Right cardiac atrium (tissue), 5 donors: ENCODE data around the gene ALKBH5. TPM values are rescaled to one million over a fixed set of nuclear protein-coding genes. Genes with fewer than 3 reads are reported as not detected.

Experiments used
- ATAC-seq, 2 donors: fragments of 200-7000 bp; cut with Tn5 transposase; one replicate each; pipeline versions ENCODE4 v1.8.0 to v1.9.1; 2020; ENCODE audit warnings: moderate library complexity in 2 of 2, mild to moderate bottlenecking in 1 of 2
- DNase-seq, 3 donors: peaks; one replicate each; pipeline ENCODE4 v3.0.0-alpha.2; 2020
- H3K27ac ChIP-seq: one replicate; pipeline ENCODE4 v1.5.1; 2013; ENCODE audit warnings: mild to moderate bottlenecking, low read length, control low read depth, moderate library complexity
- H3K27me3 ChIP-seq: one replicate; pipeline ENCODE4 v1.6.1; 2013; ENCODE audit not compliant: control insufficient read depth, insufficient read depth
- H3K4me1 ChIP-seq: one replicate; pipeline ENCODE4 v1.6.1; 2013; ENCODE audit warnings: low read length; ENCODE audit not compliant: control insufficient read depth, insufficient read depth
- H3K4me3 ChIP-seq: one replicate; pipeline ENCODE4 v1.5.1; 2013; ENCODE audit warnings: low read length, control low read depth
- H3K9me3 ChIP-seq: one replicate; pipeline ENCODE4 v1.6.1; 2013; ENCODE audit warnings: low read length; ENCODE audit not compliant: control insufficient read depth
- WGBS: extraction: QIAGEN DNeasy Blood & Tissue Kit; methylation state at CpG from one replicate; pipeline ENCODE4 v1.1.7; 2013; 5-methylcytosine and 5-hydroxymethylcytosine counted together
- intact Hi-C, 4 donors: fragments of 100-400 bp; cut with DNase I; formaldehyde crosslinking; loops; one replicate each; pipeline versions ENCODE4 v1.11.0 to v1.14.0; 2022 to 2023
- polyA plus RNA-seq: library from polyadenylated mRNA; stranded (reverse); fragments of 200-250 nt; gene quantifications from one replicate; pipeline ENCODE4 v1.2.3, GENCODE V29; 2013
- total RNA-seq, 4 donors: library from RNA; stranded (reverse); fragmentation: NEBNext Ultra II Directional; extraction: Animal tissue kit (Norgen Biotek cat#: 25700); gene quantifications; one replicate each; pipeline ENCODE4 v1.2.1, GENCODE V29; 2021
- donor health status: healthy with polysubstance abuse.
- donor health status: DM: no; HTN: yes; CAD: no.
- donor health status: DM: no; HTN: no; CAD: no.
- donor health status: DM: no; HTN: yes; CAD: no; lungs with severe emphysema.
- donor health status: DM: yes; HTN: yes; CAD: no.

Gene ALKBH5
- total and polyA plus RNA-seq, 5 donors: 112 to 195 (median 183) TPM

- 77% methylated on average over 18 of the region's 18 CpGs for WGBS
- H3K4me1 ChIP-seq: no peaks in the 10 kb centered on the region
- peak in 1 of 3 donors; percentile 47 for DNase-seq
- no peaks in the 10 kb centered on the region for H3K27me3 ChIP-seq
- ATAC-seq: no peak
- intact Hi-C loops: loop anchor here in 1 of 4 donors (5.0 to 10.0 kb wide), 2 partner anchors 44 to 72 kb away; no protein-coding TSS in a partner anchor
- no peaks in the 10 kb centered on the region for H3K9me3 ChIP-seq
- no peak overlapping the region for H3K27ac ChIP-seq
- no peak overlapping the region for H3K4me3 ChIP-seq
These were observed 40.3 kb upstream of the ALKBH5 start for GRCh38 chr17:18143044-18143936.

- H3K27me3 ChIP-seq: no peaks in the 10 kb centered on the region
- ATAC-seq (no peak), DNase-seq (peak in 1 of 3 donors; percentile 33)
- intact Hi-C loops: loop anchor here in 1 of 4 donors (5.0 to 10.0 kb wide), 2 partner anchors 43 to 71 kb away; no protein-coding TSS in a partner anchor
- no peak overlapping the region for H3K27ac ChIP-seq
- H3K9me3 ChIP-seq: no peaks in the 10 kb centered on the region
- 80% methylated on average over 4 of the region's 4 CpGs for WGBS
- H3K4me1 ChIP-seq: no peaks in the 10 kb centered on the region
- no peak overlapping the region for H3K4me3 ChIP-seq
These were observed 39.4 kb upstream of the ALKBH5 start for GRCh38 chr17:18144261-18144660.

- Histone ChIP-seq H3K4me3 (no peak overlapping the region), H3K27me3 (no peaks in the 10 kb centered on the region), H3K27ac (no peak overlapping the region), H3K9me3 (no peaks in the 10 kb centered on the region), H3K4me1 (no peaks in the 10 kb centered on the region)
- intact Hi-C loops: loop anchor here in 1 of 4 donors (5.0 to 10.0 kb wide), 2 partner anchors 42 to 70 kb away; no protein-coding TSS in a partner anchor
- DNase-seq (no peak), ATAC-seq (no peak)
- 91% methylated on average over 1 of the region's 1 CpG for WGBS
These were observed 38.8 kb upstream of the ALKBH5 start for GRCh38 chr17:18144855-18145254.

GRCh38 chr17:18145811-18146210 is 37.8 kb upstream of the ALKBH5 start:
- ATAC-seq (no peak), DNase-seq (no peak)
- H3K27me3 ChIP-seq: no peaks in the 10 kb centered on the region
- intact Hi-C loops: loop anchor here in 1 of 4 donors (10.0 kb wide), 1 partner anchor 69 kb away; no protein-coding TSS in a partner anchor
- WGBS: 86% methylated on average over 13 of the region's 13 CpGs
- no peak overlapping the region for H3K4me3 ChIP-seq
- no peaks in the 10 kb centered on the region for H3K4me1 ChIP-seq
- no peak overlapping the region for H3K27ac ChIP-seq
- no peaks in the 10 kb centered on the region for H3K9me3 ChIP-seq

- ATAC-seq: no peak
- Histone ChIP-seq H3K27me3 (no peaks in the 10 kb centered on the region), H3K4me1 (no peaks in the 10 kb centered on the region), H3K9me3 (no peaks in the 10 kb centered on the region), H3K27ac (no peak overlapping the region), H3K4me3 (no peak overlapping the region)
- intact Hi-C loops: loop anchor here in 1 of 4 donors (10.0 kb wide), 1 partner anchor 69 kb away; no protein-coding TSS in a partner anchor
- no peak for DNase-seq
- 91% methylated on average over 2 of the region's 2 CpGs for WGBS
These were observed 37.4 kb upstream of the ALKBH5 start for GRCh38 chr17:18146259-18146658.

GRCh38 chr17:18146980-18147379 is 36.6 kb upstream of the ALKBH5 start:
- DNase-seq (no peak), ATAC-seq (no peak)
- Histone ChIP-seq H3K27ac (no peak overlapping the region), H3K4me3 (no peak overlapping the region), H3K9me3 (no peaks in the 10 kb centered on the region), H3K4me1 (no peaks in the 10 kb centered on the region), H3K27me3 (no peaks in the 10 kb centered on the region)
- WGBS: 80% methylated on average over 3 of the region's 3 CpGs
- intact Hi-C loops: loop anchor here in 1 of 4 donors (10.0 kb wide), 1 partner anchor 68 kb away; no protein-coding TSS in a partner anchor

- intact Hi-C loops: loop anchor here in 1 of 4 donors (10.0 kb wide), 1 partner anchor 66 kb away; no protein-coding TSS in a partner anchor
- no peaks in the 10 kb centered on the region for H3K4me1 ChIP-seq
- H3K9me3 ChIP-seq: no peaks in the 10 kb centered on the region
- no peak for DNase-seq
- 85% methylated on average over 7 of the region's 7 CpGs for WGBS
- H3K27me3 ChIP-seq: no peaks in the 10 kb centered on the region
- H3K4me3 ChIP-seq: no peak overlapping the region
- ATAC-seq: no peak
- H3K27ac ChIP-seq: no peak overlapping the region
These were observed 35.0 kb upstream of the ALKBH5 start for GRCh38 chr17:18148586-18148985.

- Histone ChIP-seq H3K27ac (no peak overlapping the region), H3K4me3 (no peak overlapping the region), H3K9me3 (no peaks in the 10 kb centered on the region), H3K4me1 (no peaks in the 10 kb centered on the region), H3K27me3 (no peaks in the 10 kb centered on the region)
- DNase-seq (peak in 2 of 3 donors; percentile 20 to 40), ATAC-seq (no peak)
- intact Hi-C loops: no loop called here
- WGBS: 83% methylated on average over 9 of the region's 9 CpGs
These were observed 32.3 kb upstream of the ALKBH5 start for GRCh38 chr17:18151290-18151689.

- H3K27ac ChIP-seq: no peak overlapping the region
- DNase-seq (peak in 1 of 3 donors; percentile 60), ATAC-seq (no peak)
- H3K4me3 ChIP-seq: no peak overlapping the region
- intact Hi-C loops: no loop called here
- WGBS: 93% methylated on average over 14 of the region's 14 CpGs
- H3K9me3 ChIP-seq: no peaks in the 10 kb centered on the region
- H3K4me1 ChIP-seq: no peaks in the 10 kb centered on the region
- H3K27me3 ChIP-seq: no peaks in the 10 kb centered on the region
These were observed 28.4 kb upstream of the ALKBH5 start for GRCh38 chr17:18155179-18155578.

GRCh38 chr17:18156171-18156975 is 27.3 kb upstream of the ALKBH5 start:
- no peak for ATAC-seq
- intact Hi-C loops: no loop called here
- peak in 1 of 3 donors; percentile 34 for DNase-seq

GRCh38 chr17:18156976-18157280 is 26.7 kb upstream of the ALKBH5 start:
- Histone ChIP-seq H3K4me1 (no peaks in the 10 kb centered on the region), H3K4me3 (no peak overlapping the region), H3K27me3 (no peaks in the 10 kb centered on the region), H3K27ac (no peak overlapping the region), H3K9me3 (no peaks in the 10 kb centered on the region)
- 93% methylated on average over 10 of the region's 10 CpGs for WGBS
- intact Hi-C loops: no loop called here
- peak in 1 of 3 donors; percentile 52 for DNase-seq
- ATAC-seq: no peak

More at GRCh38 chr17:18156171-18156975, 27.3 kb upstream of the ALKBH5 start:
- Histone ChIP-seq H3K27me3 (no peaks in the 10 kb centered on the region), H3K27ac (no peak overlapping the region), H3K4me1 (no peaks in the 10 kb centered on the region), H3K9me3 (no peaks in the 10 kb centered on the region), H3K4me3 (no peak overlapping the region)
- 72% methylated on average over 8 of the region's 8 CpGs for WGBS
